ENCODE data around the gene PHF8.
A peak's percentile ranks its signal among the peaks of the same experiment; 100 is the strongest.

DNA sequence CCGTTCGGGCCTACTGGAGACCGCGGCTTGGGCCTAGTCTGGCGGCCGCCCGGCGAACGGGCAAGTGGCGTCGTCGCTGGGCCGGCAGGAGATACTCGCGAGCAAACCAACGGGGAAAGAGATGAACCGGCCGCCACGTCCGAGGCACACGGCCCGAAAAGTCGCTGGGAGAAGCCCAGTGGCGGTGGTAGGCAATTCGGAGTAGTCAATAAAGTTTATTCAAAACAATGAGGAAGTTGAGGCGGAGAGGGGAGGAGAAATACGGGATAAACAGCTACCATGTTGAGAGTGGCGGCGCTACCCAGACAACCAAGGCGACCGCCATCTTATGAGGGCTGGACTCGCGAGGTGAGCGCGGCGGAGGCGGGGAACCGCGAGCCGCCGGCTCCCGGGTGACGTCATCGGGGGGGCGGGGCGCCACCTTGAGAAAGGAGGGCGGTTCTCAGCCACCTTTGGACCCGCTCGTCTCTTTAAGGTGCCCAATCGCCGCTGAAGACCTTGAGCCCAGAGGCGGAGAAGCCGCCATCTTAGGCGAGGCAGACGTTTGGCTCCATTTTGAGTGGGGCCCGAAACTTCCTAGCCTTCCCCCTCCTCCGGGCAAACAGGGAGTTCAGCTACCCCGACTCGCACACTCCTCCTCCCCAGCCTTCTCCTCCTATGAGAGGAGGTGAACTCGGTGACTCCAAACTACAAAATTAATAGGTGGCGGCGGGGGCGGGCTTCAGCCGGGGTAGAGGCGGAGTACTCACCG lies at the start of gene PHF8:
- TF ChIP-seq CBFA2T3 (IDR thresholded peaks at IDR 0.05), result no peak
- TF ChIP-seq POLR2A (conservative IDR thresholded peaks at IDR 0.05), result peak; percentile 70
- no peak for TF ChIP-seq CEBPB (tag; IDR thresholded peaks at IDR 0.05)
- no peak; the same call in 1 of the 2 replicates for TF ChIP-seq TARDBP (IDR thresholded peaks at IDR 0.05)
- no peak for TF ChIP-seq STAG1 (CRISPR knock-in tag; IDR thresholded peaks at IDR 0.05; ENCODE audit: borderline replicate concordance)
- no peak for TF ChIP-seq TCF7 (IDR thresholded peaks at IDR 0.05; ENCODE audit: borderline replicate concordance)
- no peak for TF ChIP-seq E2F5 (CRISPR knock-in tag; IDR thresholded peaks at IDR 0.05)
- TF ChIP-seq EZH2 (IDR thresholded peaks at IDR 0.05; ENCODE audit: borderline replicate concordance, low read depth, low read length), result no peak
- TF ChIP-seq EP300 (IDR thresholded peaks at IDR 0.05; ENCODE audit: low read length), result no peak

Data from K562 (cell line).